K562 (cell line): ENCODE measurements around the gene RFPL1. TPM values are rescaled to one million over a fixed set of nuclear protein-coding genes. Genes with fewer than 3 reads are reported as not detected.

Experiments
- ATAC-seq: fragments of 200-7000 bp; cut with Tn5 transposase; 3 replicates; pipeline ENCODE4 v1.9.1; 2020; ENCODE audit warnings: moderate library complexity
- BruUV-seq: library from RNA; stranded (reverse); fragments of 400-500 nt; replicated peaks from 2 replicates; lab custom pipeline; 2021; lab: Mats Ljungman, UMichigan
- CTCF ChIA-PET: fragments of 300-600 bp; formaldehyde crosslinking; extraction: SDS; loops from one replicate; lab custom pipeline; 2021; ENCODE audit warnings: low intra/inter-chr PET ratio; lab: Yijun Ruan, JAX
- POLR2A ChIA-PET: fragments of 300-600, 350-650 bp; sonication (Branson Sonifier 250); formaldehyde crosslinking; extraction: SDS; loops from one replicate; lab custom pipeline; 2021; ENCODE audit warnings: antibody characterized with exemption, inconsistent platforms; lab: Yijun Ruan, JAX
- DNase-seq, 4 experiments: peaks; one replicate each; pipeline versions ENCODE4 v3.0.0 to v3.0.0-alpha.2; 2011 to 2018; ENCODE audit warnings: low spot score in 3 of 4, mixed read lengths in 3 of 4; ENCODE audit errors: extremely low read depth in 1 of 4
- FAIRE-seq: peaks from 2 replicates; lab custom pipeline; 2011; peaks lifted over from hg19 to GRCh38; lab: Jason Lieb, UNC
- H2AFZ ChIP-seq: 2 replicates; pipeline ENCODE4 v1.6.0; 2011; ENCODE audit warnings: low read depth, low read length, control low read depth, inconsistent platforms
- H3K27ac ChIP-seq: fragments of 200-600 bp; 3 replicates; pipeline ENCODE4 v1.8.0; 2011; ENCODE audit warnings: low read depth, mild to moderate bottlenecking, control low read depth, inconsistent platforms, low read length, moderate library complexity, mixed read lengths; ENCODE audit errors: extremely low read depth
- H3K27me3 ChIP-seq, 2 experiments: fragments of 300-600 bp in 1 of 2; 2 replicates in 1 of 2; 3 replicates in 1 of 2; pipeline versions ENCODE4 v1.6.0 to v1.8.0; 2011; ENCODE audit warnings: inconsistent platforms in 2 of 2, low read length in 2 of 2, mild to moderate bottlenecking in 1 of 2, mixed read lengths in 1 of 2, moderate library complexity in 1 of 2; ENCODE audit not compliant: control insufficient read depth in 2 of 2, insufficient read depth in 2 of 2
- H3K36me3 ChIP-seq: fragments of 300-600 bp; 3 replicates; pipeline ENCODE4 v1.8.0; 2011; ENCODE audit warnings: mild to moderate bottlenecking, low read length, inconsistent platforms; ENCODE audit not compliant: control insufficient read depth, insufficient read depth
- H3K4me1 ChIP-seq, 2 experiments: fragments of 200-600 bp in 1 of 2; replicated peaks in 1 of 2; 2 replicates in 1 of 2; 3 replicates in 1 of 2; pipeline versions ENCODE4 v1.5.1 to v1.8.0; 2011; ENCODE audit warnings: inconsistent platforms in 2 of 2, low read length in 2 of 2, mild to moderate bottlenecking in 1 of 2, mixed read lengths in 1 of 2, moderate library complexity in 1 of 2; ENCODE audit not compliant: control insufficient read depth in 2 of 2, insufficient read depth in 2 of 2
- H3K4me2 ChIP-seq: 2 replicates; pipeline ENCODE4 v1.6.1; 2011; ENCODE audit warnings: low read length, control low read depth, inconsistent platforms, mixed read lengths; ENCODE audit not compliant: insufficient read depth
- H3K4me3 ChIP-seq: fragments of 200-600 bp; sonication (generic), shearing (Covaris generic); 2 replicates; pipeline ENCODE4 v1.5.1; 2016; ENCODE audit warnings: control low read depth, inconsistent platforms
- H3K79me2 ChIP-seq: fragments of 200-600 bp; 3 replicates; pipeline ENCODE4 v1.8.0; 2011; ENCODE audit warnings: low read length, inconsistent platforms; ENCODE audit not compliant: control insufficient read depth, insufficient read depth
- H3K9ac ChIP-seq, 2 experiments: 2 replicates each; pipeline versions ENCODE4 v1.6.0 to v1.6.1; 2011; ENCODE audit warnings: low read depth in 2 of 2, low read length in 2 of 2, control low read depth in 1 of 2, inconsistent platforms in 1 of 2, mild to moderate bottlenecking in 1 of 2, mixed read lengths in 1 of 2; ENCODE audit not compliant: insufficient read depth in 1 of 2
- H3K9me1 ChIP-seq: one replicate; pipeline ENCODE4 v1.6.0; 2011; ENCODE audit warnings: inconsistent platforms, mild to moderate bottlenecking, low read length, moderate library complexity; ENCODE audit not compliant: control insufficient read depth, insufficient read depth
- H3K9me3 ChIP-seq: replicated peaks from 2 replicates; pipeline ENCODE4 v1.5.1; 2011; ENCODE audit warnings: low read depth, low read length, inconsistent platforms; ENCODE audit not compliant: control insufficient read depth, insufficient read depth
- H4K20me1 ChIP-seq: replicated peaks from 2 replicates; pipeline ENCODE4 v1.6.1; 2011; ENCODE audit warnings: low read length, inconsistent platforms, mixed read lengths; ENCODE audit not compliant: control insufficient read depth, insufficient read depth
- DACH1 ChIP-seq: fragments of 450-650 bp; IDR thresholded peaks from 2 replicates; pipeline ENCODE4 v1.6.1; 2018; ENCODE audit not compliant: partially characterized antibody
- FOXP1 ChIP-seq: sonication (generic); formaldehyde crosslinking; IDR thresholded peaks from 2 replicates; pipeline ENCODE4 v1.8.0; 2022; ENCODE audit warnings: mild to moderate bottlenecking, missing genetic modification reagents
- MAFF ChIP-seq: IDR thresholded peaks from 2 replicates; pipeline ENCODE4 v1.6.1; 2012; ENCODE audit warnings: low read length, improper control_type of control experiment
- MCM7 ChIP-seq, 2 experiments: fragments of 450-650 bp; IDR thresholded peaks; 2 replicates each; pipeline ENCODE4 v1.6.1; 2016 to 2018
- NBN ChIP-seq: fragments of 450-650 bp; IDR thresholded peaks from 2 replicates; pipeline ENCODE4 v1.6.1; 2016; ENCODE audit warnings: low read depth, mild to moderate bottlenecking
- NR2C2 ChIP-seq, 2 experiments: fragments of 200-800 bp in 1 of 2; sonication (Bioruptor generic) in 1 of 2; sonication (generic) in 1 of 2; formaldehyde crosslinking in 1 of 2; IDR thresholded peaks; 2 replicates each; pipeline versions ENCODE4 v1.6.1 to v1.8.0; 2016 to 2022; ENCODE audit warnings: mild to moderate bottlenecking in 1 of 2, missing compliant biosample characterization in 1 of 2, missing genetic modification characterization in 1 of 2, missing genetic modification reagents in 1 of 2
- SIN3A ChIP-seq, 2 experiments: fragments of 150-350 bp in 1 of 2; IDR thresholded peaks; 2 replicates each; pipeline ENCODE4 v1.6.1; 2011 to 2016; ENCODE audit warnings: borderline replicate concordance in 2 of 2, low read depth in 2 of 2, low read length in 2 of 2, mild to moderate bottlenecking in 2 of 2, moderate library complexity in 2 of 2; ENCODE audit not compliant: control insufficient read depth in 1 of 2
- THRAP3 ChIP-seq: fragments of 450-650 bp; IDR thresholded peaks from 2 replicates; pipeline ENCODE4 v1.6.1; 2016; ENCODE audit warnings: mild to moderate bottlenecking, inconsistent platforms, borderline replicate concordance
- ZFX ChIP-seq: sonication (generic); formaldehyde crosslinking; IDR thresholded peaks from 2 replicates; pipeline ENCODE4 v1.8.0; 2022; ENCODE audit warnings: mild to moderate bottlenecking, missing genetic modification reagents, moderate library complexity
- ZNF24 ChIP-seq: fragments of 450-650 bp; IDR thresholded peaks from 2 replicates; pipeline ENCODE4 v1.6.1; 2016
- ZNF282 ChIP-seq: sonication (generic); formaldehyde crosslinking; IDR thresholded peaks from 2 replicates; pipeline ENCODE4 v1.8.1; 2023; ENCODE audit warnings: missing genetic modification reagents
- ZNF436 ChIP-seq: fragments of 250-450, 450-650 bp; sonication (Bioruptor Pico); formaldehyde crosslinking; IDR thresholded peaks from 2 replicates; pipeline ENCODE4 v1.7.0; 2020; ENCODE audit warnings: mild to moderate bottlenecking
- ZNF76 ChIP-seq: fragments of 250-450 bp; sonication (Bioruptor Pico); IDR thresholded peaks from 2 replicates; pipeline ENCODE4 v1.4.0; 2020; ENCODE audit warnings: mild to moderate bottlenecking, moderate library complexity, borderline replicate concordance
- WGBS: fragments of 100-300 bp; shearing (Covaris generic); methylation state at CpG from one replicate; pipeline ENCODE4 v1.1.6; 2016; ENCODE audit warnings: low coverage, mixed read lengths; ENCODE audit not compliant: insufficient coverage; ENCODE audit errors: missing lambda C conversion rate; 5-methylcytosine and 5-hydroxymethylcytosine counted together
- in situ Hi-C: fragments of 300-500 bp; cut with MboI; formaldehyde crosslinking; loops from 4 replicates; pipeline ENCODE4 v1.15.0; 2018; ENCODE audit warnings: inconsistent platforms, mixed read lengths
- intact Hi-C: fragments of 100-400 bp; cut with micrococcal nuclease; formaldehyde crosslinking; loops from 2 replicates; pipeline ENCODE4 v1.14.2; 2022
- polyA plus RNA-seq, 8 experiments: library from polyadenylated mRNA; depleted of rRNA in 4 of 8; stranded (reverse) in 5 of 8; unstranded in 3 of 8; fragments of >200 nt; fragmentation: Nextera tagmentation in 2 of 8; fragmentation: Illumina TruSeq in 1 of 8; extraction: Ambion mirVana in 2 of 8; extraction: Trizol in 1 of 8; gene quantifications; 2 replicates each; pipeline versions ENCODE4 v1.2.1 to v1.2.3, GENCODE V29; 2011 to 2014; ENCODE audit warnings: inconsistent platforms in 1 of 8, missing spikeins in 1 of 8
- total RNA-seq, 7 experiments: library from RNA; depleted of rRNA in 6 of 7; stranded (reverse); fragments of >200 nt in 6 of 7; fragmentation: Illumina TruSeq in 2 of 7; extraction: Trizol in 2 of 7; gene quantifications; 2 replicates each; pipeline versions ENCODE4 v1.2.1 to v1.2.3, GENCODE V29; 2011 to 2021; ENCODE audit warnings: low replicate concordance in 1 of 7
- TF ChIP-seq, protein P1 (sequence below): fragments of 200-800 bp; sonication (Bioruptor generic); IDR thresholded peaks from 2 replicates; pipeline ENCODE4 v1.6.1; 2016; ENCODE audit warnings: missing genetic modification characterization, missing compliant biosample characterization
- TF ChIP-seq, protein P2 (sequence below): sonication (generic); formaldehyde crosslinking; IDR thresholded peaks from 2 replicates; pipeline ENCODE4 v1.5.0; 2020; ENCODE audit warnings: missing genetic modification reagents

RFPL1 gene
- total and polyA plus RNA-seq, 9 of the 15 experiments (the other 6 are each of a cell fraction or from before 2014, with no cell fraction given) = not detected

DNA sequence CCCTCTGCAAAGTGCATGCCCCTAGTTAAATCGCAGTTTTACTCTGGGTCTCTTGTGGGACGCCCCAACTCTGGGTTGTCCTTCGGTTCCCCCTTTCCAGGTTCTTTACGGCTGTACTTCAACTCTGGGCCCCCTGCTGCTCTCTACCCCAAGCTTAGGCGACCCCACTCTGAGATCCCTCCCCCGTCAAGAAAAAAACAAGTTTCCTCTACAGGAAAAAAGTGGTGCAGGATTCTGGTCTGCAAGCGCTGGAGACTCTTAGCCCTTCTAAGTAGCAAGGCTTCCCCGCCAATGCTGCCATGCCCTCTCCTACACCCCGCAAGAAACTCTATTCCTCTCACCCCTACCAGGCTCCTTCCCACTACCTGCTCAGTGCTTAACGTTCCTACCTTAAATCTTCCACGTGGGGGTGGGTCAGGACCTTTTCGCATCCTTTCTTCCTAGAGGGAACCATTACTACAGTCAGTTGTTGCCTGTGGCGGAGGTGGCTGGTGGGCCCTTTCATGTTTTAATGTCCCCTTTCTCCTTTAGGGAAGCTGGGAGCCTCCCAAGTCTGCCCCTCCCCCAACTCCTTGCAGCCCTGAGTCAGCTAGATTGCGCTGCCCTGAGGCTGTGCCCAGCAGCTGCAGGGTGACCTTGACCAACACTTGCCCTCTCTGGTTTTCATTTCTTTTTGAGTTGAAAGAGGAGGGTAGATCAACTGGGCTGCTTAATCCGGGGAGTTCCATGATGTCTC lies 43.0 kb downstream of the RFPL1 start (continued):
- TF ChIP-seq SIN3A (IDR thresholded peaks at IDR 0.05; ENCODE audit: borderline replicate concordance in 2 of 2, control insufficient read depth in 1 of 2, low read depth in 2 of 2, low read length in 2 of 2) (0 out of 4 replicates have a peak, but pooled peaks of 1 of the 2 experiments have one; percentile 2), ZNF24 (no peak), FOXP1 (CRISPR knock-in tag) (no peak), MAFF (peak; percentile 44)

DNA sequence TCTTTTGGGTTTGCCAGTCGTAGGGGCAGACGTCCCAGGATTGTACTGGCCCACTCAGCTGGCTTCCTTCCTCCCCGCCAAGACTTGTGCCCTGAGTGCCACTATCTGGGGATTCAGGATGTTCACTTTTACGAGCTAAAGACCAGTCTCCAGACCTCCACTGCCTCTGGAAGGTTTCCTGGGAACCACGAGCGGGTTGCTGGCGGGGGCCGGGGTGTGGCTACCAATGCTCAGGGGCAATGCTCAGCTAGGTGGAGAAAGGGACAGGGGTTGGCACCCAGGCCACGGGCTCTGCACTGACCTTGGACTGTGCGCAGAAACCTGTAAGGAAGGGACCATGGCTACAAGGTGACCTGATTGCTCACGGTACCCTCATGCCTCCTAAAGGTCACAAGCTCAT lies 43.9 kb downstream of the RFPL1 start:
- CTCF ChIA-PET = interaction anchor here (0.6 kb wide), 1 partner anchor 969 kb away, joined by 3 read pairs; no protein-coding TSS in a partner anchor
- H3K79me2 ChIP-seq = peaks cover 39% of the 10 kb centered on the region
- peaks cover 10% of the 10 kb centered on the region for H3K9me1 ChIP-seq
- H3K4me1 ChIP-seq = peaks cover 21 to 48% of the 10 kb centered on the region in 2 experiments; a peak in 4 of 5 replicates
- FAIRE-seq (no peak), ATAC-seq (no peak), DNase-seq (no peak)
- in situ Hi-C loops = no loop called here
- peak overlapping the region; percentile 54 to 68 for H3K9ac ChIP-seq
- POLR2A ChIA-PET = interaction anchor here (0.6 kb wide), 1 partner anchor 14 kb away, joined by 3 read pairs; no protein-coding TSS in a partner anchor
- intact Hi-C loops = no loop called here
- peak overlapping the region; percentile 68 for H3K27ac ChIP-seq
- 39% methylated on average over 10 of the region's 11 CpGs for WGBS
- H3K4me2 ChIP-seq = peak overlapping the region; percentile 77
- no TSS peak for BruUV-seq
- peaks cover 19% of the 10 kb centered on the region; the same call in 1 of the 2 replicates for H4K20me1 ChIP-seq
- H3K36me3 ChIP-seq = peaks cover 24% of the 10 kb centered on the region; the same call in 1 of the 3 replicates
- H3K9me3 ChIP-seq = no peaks in the 10 kb centered on the region
- H2AFZ ChIP-seq = peak overlapping the region; percentile 69
- H3K27me3 ChIP-seq = no peaks in the 10 kb centered on the region
- H3K4me3 ChIP-seq = peak overlapping the region; percentile 48
- TF ChIP-seq NBN (no peak), DACH1 (no peak), ZNF436 (CRISPR knock-in tag) (no peak), THRAP3 (no peak), ZFX (CRISPR knock-in tag) (no peak), MCM7 (IDR thresholded peaks at IDR 0.05) (no peak), ZNF282 (no peak), NR2C2 (CRISPR knock-in tag; IDR thresholded peaks at IDR 0.05) (no peak), NR2C2 (tag; IDR thresholded peaks at IDR 0.05) (no peak), ZNF76 (CRISPR knock-in tag) (no peak)
- TF ChIP-seq, protein P1, sequence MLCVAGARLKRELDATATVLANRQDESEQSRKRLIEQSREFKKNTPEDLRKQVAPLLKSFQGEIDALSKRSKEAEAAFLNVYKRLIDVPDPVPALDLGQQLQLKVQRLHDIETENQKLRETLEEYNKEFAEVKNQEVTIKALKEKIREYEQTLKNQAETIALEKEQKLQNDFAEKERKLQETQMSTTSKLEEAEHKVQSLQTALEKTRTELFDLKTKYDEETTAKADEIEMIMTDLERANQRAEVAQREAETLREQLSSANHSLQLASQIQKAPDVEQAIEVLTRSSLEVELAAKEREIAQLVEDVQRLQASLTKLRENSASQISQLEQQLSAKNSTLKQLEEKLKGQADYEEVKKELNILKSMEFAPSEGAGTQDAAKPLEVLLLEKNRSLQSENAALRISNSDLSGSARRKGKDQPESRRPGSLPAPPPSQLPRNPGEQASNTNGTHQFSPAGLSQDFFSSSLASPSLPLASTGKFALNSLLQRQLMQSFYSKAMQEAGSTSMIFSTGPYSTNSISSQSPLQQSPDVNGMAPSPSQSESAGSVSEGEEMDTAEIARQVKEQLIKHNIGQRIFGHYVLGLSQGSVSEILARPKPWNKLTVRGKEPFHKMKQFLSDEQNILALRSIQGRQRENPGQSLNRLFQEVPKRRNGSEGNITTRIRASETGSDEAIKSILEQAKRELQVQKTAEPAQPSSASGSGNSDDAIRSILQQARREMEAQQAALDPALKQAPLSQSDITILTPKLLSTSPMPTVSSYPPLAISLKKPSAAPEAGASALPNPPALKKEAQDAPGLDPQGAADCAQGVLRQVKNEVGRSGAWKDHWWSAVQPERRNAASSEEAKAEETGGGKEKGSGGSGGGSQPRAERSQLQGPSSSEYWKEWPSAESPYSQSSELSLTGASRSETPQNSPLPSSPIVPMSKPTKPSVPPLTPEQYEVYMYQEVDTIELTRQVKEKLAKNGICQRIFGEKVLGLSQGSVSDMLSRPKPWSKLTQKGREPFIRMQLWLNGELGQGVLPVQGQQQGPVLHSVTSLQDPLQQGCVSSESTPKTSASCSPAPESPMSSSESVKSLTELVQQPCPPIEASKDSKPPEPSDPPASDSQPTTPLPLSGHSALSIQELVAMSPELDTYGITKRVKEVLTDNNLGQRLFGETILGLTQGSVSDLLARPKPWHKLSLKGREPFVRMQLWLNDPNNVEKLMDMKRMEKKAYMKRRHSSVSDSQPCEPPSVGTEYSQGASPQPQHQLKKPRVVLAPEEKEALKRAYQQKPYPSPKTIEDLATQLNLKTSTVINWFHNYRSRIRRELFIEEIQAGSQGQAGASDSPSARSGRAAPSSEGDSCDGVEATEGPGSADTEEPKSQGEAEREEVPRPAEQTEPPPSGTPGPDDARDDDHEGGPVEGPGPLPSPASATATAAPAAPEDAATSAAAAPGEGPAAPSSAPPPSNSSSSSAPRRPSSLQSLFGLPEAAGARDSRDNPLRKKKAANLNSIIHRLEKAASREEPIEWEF (CRISPR knock-in tag) = no peak
- TF ChIP-seq, protein P2, sequence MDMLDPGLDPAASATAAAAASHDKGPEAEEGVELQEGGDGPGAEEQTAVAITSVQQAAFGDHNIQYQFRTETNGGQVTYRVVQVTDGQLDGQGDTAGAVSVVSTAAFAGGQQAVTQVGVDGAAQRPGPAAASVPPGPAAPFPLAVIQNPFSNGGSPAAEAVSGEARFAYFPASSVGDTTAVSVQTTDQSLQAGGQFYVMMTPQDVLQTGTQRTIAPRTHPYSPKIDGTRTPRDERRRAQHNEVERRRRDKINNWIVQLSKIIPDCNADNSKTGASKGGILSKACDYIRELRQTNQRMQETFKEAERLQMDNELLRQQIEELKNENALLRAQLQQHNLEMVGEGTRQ (CRISPR knock-in tag) = no peak
